Endometrium (tissue), 2 donors: ENCODE data around the gene NKD2.
"Not testable (repeated sequence)": the region's sequence is repeated elsewhere in the genome, so short reads cannot be mapped to it uniquely, and the experiment has no call there.

Experiments
- FAIRE-seq: peaks from 2 replicates; lab custom pipeline; 2012; peaks lifted over from hg19 to GRCh38; lab: Jason Lieb, UNC
- donor health status: control.
- donor health status: control.

NKD2 gene

DNA sequence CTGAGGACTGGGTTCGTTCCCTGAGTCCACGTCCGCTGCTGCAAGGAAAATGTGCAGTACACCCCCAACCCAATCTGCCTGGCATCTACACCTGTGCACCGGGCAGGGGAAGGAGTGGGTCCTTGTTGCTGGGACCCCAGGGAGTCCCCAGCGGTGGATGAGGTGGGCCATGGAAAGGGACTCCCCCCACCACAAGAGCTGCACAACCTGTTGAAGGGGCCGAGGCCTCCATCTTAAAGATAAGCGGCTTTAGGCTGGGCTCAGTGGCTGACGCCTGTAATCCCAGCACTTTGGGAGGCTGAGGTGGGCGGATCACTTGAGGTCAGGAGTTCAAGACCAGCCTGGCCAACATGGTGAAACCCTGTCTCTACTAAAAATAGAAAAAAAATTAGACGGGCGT, 7.8 kb upstream of the NKD2 start:
- FAIRE-seq, result not testable (repeated sequence)

DNA sequence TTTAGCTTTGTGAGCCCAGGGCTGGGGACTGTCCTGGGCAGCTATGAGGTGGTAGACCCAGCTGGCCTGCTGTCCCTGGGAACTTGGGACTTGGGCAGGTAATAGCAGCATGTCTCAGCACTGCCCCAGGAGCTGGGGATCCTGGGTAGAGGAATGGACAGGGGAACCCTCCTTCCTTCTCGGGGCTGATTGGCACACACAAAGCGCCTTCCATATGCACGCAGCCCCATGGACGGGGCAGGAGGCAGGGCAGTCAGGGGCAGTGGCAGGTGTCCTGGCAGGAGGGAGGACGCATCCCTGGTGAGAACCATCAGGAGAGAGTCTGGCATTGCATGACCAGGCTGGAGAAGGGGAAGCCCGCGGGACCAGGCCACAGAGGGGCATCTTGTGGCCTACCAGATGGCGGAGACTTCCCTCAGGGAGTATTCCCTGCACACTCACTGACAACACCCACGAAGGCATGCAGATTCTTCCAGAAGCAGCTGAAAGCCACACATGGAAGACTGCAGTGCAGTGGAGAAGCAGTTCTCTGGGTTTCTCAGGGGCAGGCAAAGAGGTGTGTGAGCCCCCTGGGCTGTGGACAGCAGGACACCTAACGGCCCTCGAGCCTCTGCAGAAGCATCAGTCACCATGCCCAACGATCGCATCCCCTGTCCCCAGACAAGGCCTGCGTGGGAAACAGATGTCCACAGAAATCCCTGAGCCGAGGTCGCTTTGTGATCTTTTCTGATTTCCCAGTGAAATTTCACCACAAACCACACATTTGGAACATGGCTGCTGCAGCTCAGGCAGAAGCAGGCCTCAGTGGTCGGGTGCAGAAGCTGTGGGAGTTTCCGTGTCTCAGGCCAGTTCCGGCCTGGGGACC, 7.0 kb upstream of the NKD2 start:
- FAIRE-seq, result no peak

DNA sequence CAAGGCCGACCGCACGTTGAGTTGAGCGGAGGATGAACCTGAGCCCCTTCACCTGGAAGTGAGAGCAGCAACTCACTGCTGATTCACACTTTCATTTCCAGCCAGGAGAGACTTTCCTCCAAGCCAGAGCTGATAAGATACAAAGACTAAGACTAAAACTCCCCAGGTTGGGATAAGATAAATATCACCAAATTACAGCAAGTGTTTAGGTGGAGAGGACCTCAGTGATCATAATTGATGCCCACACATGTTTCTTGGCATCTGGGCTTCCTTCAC, 6.4 kb upstream of the NKD2 start:
- no peak for FAIRE-seq

DNA sequence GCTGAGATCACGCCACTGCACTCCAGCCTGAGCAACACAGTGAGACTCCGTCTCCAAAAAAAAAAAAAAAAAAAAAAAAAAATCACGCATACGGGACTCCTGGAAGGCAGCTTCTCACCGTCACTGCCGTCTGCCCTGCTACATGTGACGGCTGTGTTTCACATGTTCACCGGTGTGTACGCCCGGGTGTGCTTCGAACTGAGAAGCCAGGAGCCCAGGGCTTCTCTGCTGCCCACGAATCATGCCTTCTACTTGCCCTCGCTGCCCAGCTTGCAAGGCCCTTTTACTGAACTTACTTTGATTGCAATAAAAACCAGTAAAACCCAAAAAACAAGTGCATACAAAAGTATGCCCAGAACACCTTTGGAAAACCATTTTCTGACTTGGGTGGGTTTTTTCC, 5.8 kb upstream of the NKD2 start:
- FAIRE-seq, result no peak

DNA sequence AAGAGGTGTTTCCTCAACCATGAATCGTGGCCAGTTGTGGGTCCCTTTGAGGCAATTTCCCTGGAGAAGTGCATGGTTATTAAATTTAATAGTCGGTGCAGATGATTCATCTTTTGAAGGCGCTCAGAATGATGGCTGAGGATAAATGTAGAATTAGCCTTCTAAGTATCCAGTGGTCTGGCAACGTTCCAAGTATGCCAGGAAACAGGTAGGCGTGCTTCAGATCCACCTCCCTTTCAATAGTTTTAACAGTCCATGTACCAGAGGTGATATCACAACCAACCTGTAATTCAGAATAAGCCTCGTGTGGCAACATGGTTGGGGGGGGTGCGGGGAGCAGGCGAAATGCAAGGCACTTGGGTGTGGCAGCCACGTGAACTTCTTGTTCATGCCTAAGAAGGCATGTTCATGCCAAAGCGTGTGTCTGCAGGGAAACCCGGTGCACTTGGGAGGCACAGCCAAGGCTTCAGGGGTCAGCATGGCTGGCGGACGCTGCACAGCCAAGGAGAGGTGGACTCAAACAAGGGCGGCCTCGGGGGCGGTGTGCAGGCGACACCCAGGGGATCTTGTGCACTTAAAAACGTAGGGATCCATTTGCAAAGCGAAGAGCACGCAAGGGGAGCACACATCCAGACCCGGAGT, 5.2 kb upstream of the NKD2 start:
- no peak for FAIRE-seq

DNA sequence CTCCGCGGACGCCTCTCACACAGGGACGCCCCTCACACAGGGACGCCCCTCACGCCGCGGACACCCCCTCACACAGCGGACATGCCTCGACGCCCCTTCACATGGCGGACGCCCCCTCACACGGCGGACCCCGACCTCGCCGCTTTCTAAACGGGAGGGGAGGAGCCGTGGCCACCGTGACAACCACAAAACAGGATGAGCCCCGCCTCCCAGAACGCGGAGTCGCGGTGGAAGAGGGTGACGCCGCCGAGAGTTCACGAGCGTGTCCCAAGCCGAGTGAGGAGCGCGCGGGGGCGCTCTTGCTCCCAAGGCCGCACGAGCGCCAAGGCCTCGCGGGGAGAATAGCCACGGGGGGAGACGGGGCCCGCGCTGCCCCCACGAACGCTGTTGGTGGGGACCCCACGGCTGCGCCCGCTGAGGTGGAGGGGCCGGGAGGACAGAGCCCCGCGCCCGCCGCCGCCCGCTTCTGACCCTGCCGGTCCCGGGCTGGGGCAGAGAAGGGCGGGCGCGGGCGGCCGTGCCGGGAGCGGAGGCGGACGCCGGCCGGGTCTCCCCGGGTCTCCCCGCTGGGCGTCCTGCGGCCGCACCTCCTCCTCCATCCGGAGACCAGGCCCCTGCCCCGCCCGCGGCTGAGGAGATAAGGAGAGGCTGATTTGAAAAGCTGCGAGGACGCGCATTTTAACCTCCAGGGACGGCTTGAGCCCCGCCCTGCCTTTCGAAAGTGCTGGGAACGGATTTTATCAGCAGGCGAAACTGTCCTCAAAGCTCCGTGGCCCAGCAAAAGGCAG, 3.9 kb upstream of the NKD2 start:
- FAIRE-seq, result no peak

DNA sequence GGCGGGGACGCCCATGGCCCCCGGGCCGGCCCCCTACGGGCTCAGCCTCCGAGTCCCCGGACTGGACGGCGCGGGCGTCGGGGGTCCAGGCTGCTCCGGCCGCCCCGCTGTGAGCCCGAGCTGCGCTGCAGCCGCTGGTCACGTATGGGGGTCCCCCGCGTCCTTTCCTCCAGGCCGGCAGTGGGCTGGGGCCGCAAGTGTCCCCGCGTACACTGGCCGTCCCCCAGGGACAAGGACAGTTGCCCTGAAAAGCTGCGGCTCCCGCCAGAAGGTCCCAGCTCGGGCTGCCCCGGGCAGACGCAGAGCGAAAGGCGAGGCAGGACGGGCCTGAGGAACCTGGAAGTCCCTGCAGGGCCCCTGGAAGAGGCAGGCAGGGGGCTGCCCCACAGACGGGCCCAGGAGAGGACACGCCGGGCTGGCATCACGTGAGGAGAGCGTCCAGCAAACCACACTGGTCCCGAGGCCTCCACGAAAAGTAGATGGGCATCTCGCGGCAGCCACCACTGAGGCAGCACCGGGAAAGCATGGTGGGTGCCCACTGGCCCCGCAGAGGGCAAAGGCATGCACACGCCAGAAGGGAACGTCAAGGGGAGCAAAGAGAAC, 3.3 kb upstream of the NKD2 start:
- no peak for FAIRE-seq

DNA sequence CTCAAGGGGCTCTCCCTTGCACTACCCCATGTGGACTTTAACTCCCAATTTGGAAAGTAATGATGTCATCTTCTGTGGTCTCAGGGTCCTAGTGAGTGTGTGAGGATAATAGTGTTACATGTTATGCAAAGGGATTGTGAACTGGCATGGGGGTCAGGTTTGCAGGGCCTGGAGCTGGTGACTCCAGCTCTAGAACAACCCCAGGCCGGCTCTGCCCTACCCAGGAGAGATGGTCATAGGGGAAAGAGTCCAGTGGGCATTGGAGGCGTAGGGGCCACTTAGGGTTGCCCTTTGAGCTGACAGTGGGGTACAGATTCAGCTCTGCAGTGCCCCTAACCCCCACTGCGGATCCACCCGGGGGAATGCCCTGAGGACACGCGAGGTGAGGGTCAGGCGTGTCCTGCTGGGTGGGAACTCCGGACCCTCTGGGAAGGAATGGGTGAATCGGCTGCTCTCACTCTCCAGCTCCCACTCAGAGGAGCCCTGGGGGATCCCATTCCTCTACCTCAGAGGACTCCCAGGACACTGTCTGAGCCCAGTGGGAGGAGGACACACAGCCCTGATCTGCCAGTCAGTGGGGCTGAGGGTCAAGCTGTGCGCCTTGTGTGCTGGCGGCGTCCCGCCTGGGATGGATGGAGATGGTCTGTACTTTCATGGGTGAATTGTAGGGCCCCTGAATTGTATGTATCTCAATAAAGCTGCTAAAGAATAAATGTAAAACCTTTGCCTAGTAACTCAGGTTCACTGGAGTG, 2.5 kb upstream of the NKD2 start:
- FAIRE-seq, result no peak

DNA sequence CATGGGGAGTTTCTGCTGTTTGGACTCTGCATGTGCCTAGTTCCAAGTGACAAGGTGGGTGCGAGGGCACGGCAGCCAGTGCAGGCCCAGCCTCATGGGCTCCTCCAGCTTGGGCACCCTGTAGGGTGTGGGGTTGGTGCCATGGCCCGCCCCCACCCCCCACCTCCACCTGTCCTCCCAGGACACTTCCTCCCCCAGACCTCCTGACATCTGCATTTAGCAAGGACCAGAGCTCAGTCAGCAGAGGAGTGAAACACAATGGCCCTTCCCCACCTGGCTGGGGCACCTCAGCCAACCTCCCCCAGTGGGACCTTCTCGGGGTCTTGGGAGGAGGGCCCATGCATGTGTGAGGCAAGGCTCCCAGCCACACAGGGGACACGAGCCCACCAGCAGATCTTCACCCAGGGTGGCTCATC, 1.9 kb upstream of the NKD2 start:
- FAIRE-seq, result no peak

DNA sequence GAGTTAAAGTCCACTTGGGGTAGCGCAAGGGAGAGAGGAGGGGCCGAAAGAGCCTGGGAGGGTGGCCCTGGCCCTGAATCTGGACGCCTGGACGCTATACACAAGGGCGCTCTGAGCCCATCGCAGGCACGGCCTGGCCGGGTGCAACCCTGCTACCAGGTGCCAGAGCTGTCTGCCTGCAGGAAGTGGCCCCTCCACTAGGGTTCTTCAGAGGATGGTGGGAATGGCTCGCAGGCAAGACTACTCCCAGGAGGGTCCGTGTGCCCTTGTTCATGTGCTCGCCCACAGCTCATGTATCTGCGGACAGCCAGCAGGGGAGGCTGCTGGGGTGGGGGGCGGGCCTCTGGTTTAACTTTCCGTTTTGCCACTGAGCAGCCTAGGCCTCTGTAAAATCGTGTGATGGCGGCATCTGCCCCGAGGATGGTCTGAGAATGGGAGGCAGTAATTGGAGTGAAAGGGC, 1.4 kb upstream of the NKD2 start:
- FAIRE-seq, result no peak

DNA sequence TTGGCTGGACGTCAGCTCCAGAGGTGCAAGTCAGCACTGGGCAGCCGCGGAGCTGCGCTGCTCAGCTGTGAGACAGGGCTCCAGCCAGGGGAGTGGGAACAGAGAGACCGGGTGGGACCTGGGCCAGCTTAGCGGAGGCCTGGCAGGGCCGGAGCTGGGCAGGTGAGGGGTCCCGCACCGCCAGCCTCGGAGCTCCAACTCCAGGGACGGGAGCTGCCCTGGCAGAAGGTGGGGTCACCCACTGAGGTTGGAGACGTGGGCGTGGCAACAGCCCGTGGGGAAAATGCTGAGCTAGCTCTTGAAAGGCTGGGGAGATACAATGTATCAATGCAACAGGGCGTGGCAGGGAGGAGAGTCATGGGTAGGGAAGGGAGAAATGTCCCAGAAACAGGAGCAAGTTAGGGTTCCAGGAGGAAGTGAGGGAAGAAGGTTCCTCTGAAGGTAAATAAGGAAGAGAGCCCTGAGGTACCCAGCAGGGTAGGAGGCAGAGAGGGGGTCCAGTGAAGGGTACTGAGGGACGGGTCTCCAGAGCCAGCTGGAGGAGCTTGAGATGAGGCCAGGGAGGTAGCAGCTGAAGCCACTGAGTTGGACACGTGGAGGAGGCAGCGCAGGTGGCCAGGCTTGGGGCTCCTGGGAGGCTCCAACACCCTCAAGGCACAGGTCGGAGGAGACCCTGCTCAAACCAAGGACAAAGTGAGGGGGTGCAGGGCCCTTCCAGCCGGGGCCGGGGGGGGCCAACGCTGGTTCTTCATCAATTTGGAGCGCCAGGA, 736 bp upstream of the NKD2 start:
- FAIRE-seq, result no peak

DNA sequence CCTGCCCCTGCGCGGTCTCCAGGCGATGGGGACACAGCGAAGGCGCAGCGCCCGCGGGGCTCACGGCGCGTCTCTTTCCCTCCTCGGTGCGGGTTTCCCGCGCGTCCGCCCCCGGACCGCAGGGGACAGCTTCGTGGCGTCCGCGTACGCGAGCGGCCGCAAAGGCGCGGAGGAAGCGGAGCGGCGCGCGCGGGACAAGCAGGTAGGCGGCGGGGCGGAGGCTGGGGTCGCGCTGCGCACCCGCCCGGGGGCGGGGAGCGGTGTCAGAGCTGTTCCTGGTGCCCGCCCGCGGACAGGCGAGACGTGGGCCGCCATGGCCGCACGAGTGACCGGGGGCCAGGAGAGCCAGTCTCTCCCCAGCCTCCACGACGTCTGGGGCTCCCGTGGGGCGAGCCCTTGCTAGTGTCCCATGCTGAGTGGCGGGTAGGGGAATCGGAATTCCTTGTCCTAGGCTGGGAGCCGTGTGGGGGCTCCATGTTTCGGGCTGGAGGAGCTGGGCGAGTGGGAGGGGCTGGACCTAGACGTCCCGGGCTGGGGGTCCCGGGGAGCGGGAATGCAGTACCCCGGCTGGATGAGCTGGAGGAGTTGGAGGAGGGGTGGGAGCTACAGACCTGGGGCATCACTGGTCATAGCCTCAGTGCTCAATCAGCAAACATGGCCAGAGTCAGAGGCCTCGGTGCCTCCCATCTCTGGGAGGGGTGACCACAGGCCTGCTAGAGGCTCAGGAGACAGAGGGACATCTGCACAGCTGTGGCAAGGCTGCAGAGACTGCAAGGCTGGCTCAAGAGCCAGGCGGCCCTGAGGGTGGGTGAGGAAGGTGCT, 968 bp downstream of the NKD2 start:
- no peak for FAIRE-seq

DNA sequence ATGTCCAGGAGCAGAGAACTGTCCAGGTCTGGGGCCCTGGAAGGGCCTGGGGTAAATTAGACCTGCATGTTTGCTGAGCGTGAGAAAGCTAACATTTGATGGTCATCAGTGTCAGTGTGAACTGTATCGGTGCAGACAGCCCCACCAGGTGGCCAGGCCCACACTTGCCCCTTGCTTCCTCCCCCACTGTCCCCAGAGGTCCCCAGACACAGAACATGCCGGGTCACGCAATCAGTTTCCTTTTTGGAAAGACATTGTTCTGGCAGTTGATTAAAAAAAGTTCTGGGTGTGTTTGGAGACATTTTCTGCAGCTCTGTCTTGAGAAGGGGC, 1.5 kb downstream of the NKD2 start:
- no peak for FAIRE-seq

DNA sequence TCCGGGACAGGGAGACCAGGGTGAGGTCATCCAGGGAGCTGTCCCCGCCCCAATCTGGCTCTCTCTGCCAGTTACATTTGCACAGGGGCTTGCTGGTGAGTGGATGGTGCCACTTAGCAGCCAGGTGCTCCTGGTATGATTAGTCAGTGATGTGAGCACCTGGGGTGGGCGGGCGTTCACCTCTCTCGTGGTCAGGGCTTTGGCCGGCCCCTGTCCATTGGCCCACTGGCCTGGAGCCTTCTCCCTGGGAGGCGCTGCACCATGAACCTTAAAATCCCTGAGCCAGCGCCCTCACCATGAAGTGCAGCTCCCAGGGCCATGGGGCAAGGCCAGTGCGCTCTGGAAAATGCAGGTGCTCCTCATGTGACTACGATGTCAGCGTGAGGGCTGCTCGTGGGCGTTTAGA, 2.0 kb downstream of the NKD2 start:
- no peak for FAIRE-seq

DNA sequence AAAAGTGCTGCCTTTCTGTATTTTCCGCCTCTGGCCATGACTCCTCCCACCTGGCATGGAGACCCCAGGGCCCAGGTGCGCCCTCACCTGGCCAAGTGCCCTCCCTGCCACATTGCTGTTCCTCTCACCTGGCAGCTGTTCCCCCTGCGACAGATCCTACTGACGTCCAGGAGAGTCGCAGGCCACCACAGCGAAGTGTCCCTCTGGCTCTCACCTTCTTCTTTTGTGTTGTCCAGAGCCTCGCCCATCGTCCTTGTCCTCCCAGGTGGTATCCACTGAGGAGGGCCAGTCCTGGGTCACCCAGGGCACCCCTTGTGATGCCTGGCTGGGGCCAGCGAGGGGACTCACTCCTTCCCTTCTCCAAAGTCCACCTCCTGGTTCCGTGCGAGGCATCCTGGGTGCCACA, 2.6 kb downstream of the NKD2 start:
- no peak for FAIRE-seq

DNA sequence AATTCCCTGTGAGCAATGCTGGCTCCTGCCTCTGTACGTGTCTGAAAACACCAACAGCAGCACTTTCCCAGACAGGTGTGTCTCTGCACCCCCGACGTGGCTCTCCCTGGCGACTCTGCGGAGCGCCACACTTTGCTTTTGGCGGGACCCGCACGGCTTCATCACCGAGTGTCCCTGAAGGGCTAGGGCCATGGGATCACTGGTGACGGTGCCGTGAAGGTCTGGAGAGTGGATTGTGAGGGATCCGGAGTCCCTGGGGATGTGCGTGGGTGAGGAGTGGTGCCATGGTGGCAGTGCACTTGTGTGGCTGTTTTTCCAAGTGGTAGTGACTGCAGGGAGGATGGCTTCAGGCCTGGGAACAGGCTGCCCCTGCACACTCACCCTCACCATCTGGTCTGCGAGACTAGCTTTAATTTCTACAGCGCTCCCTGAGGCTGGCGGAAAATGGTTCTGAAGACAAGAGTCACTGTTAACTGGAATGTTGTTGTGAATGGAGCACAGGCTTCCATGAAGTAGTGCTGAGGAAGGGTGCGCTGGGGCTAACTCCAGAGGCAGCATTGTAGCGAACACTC, 3.2 kb downstream of the NKD2 start:
- no peak for FAIRE-seq

DNA sequence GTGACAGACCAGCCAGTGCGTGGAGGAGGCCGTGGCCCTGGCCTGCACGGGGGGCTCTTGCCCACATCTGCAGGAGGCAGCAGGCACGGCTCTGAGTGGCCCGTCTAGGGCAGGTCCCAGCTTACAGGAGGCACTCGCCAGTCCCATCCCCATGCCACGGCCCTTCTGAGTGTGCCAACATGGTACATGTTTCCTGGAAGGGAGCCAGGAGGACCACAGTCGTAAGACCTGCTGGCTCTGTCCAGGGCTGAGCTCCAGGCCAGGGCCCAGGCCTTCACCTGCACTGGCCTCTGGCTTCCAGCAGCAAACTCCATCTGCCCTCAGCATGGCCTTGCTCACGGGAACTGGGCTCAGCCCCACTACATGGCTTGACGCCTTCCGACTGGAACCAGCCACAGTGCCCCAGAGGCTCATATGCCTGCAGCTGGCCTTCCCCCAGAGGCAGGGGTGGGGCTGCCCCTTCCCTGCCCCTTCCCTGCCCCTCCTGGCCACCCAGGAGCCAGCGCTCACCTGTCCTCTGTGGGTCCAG, 3.8 kb downstream of the NKD2 start:
- FAIRE-seq, result no peak

DNA sequence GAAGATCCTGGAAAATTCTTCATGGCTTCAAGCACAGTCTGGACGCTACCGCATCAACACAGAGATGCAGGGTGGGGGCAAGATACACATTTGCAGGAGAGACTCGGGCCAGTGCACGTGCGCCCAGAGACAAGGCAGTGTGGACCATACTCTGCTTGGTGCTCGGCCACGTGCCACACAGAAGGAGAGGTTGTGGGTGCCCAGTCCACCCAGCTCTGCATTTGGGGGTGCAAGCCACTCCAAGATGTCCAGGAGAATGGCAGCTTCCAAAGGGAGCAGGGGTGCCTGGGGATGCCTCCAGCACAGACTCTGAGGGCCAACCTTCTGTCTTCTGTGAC, 4.3 kb downstream of the NKD2 start:
- FAIRE-seq, result no peak

DNA sequence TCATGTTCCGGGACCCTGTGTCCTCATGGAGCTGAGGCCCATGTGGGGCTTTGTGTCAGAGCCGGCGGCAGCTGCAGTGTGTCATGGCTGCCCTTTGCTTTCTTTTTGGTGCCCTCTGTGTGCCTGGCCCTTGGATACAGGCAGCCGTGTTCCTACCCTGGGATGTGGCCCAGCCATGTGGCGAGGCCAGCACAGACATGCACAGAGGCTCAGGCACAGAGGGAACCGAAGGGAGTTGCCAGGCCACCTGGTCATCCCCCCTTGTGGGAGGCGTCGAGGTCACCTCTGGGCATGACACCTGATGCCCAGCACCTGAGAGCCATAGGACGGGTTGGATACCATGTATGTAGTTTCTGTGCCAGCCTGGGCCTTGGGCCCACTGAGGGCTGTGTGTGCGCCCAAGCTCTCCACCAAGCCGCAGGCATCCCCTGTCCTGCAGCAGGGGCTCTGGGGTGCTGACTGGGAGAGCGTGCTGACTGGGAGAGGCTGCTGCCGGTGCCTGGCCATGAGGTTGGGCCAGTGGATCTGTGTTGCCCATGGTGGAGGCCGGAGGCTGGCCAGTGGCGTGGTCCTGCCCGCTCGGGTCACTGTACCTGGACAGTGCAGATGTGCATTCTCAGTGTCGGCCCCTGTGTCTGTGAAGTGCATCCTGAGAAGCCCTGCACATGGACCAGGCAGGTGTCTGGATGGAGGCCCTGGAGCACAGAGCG, 4.8 kb downstream of the NKD2 start:
- no peak for FAIRE-seq

DNA sequence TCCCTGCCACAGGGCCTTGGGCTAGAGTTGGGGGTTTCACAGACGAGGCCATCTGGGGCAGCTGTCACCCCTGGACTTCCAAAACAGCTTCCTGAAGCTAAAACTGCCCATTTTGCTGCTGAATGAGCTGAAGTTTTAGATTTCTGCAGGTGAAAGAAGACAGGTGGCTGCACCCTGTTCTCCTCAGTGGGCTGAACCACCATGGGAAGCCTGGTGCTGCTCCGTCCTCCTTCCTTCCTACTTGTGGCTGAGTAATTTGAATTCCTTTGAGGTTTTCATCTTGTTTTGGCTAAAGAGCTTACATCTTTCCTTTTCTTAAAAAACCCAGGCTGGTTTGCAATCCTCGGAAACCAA, 5.3 kb downstream of the NKD2 start:
- FAIRE-seq, result no peak
